ENCODE data around the gene RANBP1.

DNA sequence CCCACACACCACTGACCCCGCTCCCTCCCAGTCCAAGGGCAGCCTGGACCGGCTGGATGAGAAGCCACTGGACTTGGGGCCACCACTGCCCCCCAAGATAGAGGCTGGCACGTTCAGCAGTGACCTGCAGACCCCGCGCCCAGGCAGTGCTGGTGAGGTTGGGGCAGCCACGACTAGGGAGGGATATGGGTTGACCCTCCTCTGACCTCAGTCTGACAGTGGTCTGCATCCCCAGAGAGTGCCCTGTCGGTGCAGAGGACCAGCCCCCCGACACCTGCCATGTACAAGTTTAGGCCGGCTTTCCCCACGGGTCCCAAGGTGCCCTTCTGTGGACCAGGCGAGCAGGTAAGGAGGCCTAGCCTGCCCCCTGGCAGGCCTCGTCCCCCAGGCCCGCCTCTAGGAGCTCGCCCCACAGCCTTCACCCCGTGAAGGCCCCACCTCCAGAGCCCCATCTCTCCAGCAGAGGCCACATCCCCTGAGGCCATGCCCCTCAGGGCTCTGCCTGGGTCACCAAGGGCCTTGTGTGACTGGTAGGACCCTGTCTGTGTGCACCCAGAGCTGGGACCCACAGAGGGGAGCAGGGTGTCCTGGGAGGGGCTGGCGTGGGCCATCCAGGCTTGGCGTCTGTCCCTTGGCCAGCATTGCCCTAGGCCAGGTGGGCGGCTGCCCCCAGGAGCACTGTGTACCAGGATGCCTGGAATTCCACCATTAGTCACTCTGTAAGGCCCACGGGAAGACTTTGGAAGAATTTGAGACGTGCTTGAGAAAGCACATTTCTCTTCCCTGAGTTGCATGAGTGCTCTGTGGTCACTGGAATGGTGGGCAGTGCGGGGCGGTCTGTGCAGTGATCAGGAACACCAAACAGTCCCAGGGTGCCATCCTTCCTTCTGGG is 25.5 kb downstream of the RANBP1 start:
- TF ChIP-seq, protein P1, sequence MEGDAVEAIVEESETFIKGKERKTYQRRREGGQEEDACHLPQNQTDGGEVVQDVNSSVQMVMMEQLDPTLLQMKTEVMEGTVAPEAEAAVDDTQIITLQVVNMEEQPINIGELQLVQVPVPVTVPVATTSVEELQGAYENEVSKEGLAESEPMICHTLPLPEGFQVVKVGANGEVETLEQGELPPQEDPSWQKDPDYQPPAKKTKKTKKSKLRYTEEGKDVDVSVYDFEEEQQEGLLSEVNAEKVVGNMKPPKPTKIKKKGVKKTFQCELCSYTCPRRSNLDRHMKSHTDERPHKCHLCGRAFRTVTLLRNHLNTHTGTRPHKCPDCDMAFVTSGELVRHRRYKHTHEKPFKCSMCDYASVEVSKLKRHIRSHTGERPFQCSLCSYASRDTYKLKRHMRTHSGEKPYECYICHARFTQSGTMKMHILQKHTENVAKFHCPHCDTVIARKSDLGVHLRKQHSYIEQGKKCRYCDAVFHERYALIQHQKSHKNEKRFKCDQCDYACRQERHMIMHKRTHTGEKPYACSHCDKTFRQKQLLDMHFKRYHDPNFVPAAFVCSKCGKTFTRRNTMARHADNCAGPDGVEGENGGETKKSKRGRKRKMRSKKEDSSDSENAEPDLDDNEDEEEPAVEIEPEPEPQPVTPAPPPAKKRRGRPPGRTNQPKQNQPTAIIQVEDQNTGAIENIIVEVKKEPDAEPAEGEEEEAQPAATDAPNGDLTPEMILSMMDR (IDR thresholded peaks at IDR 0.05 in 4 of 5, conservative IDR thresholded peaks at IDR 0.05 in 1 of 5) = no peak
- TF ChIP-seq POLR2A (IDR thresholded peaks at IDR 0.05) = no peak

All from gastrocnemius medialis (tissue), 4 donors.